SU-DHL-6 (cell line): ENCODE results near the gene KLHL18.

Experiments
- H2AFZ ChIP-seq: fragments of 200-600 bp; sonication (generic); 2 replicates; pipeline ENCODE4 v1.6.1; 2014; ENCODE audit warnings: low read depth, mild to moderate bottlenecking, moderate library complexity, mixed read lengths, antibody characterized with exemption, low read length; ENCODE audit not compliant: severe bottlenecking
- H3F3A ChIP-seq: fragments of 200-600 bp; shearing (Covaris generic); 2 replicates; pipeline ENCODE4 v1.6.0; 2016; ENCODE audit warnings: antibody characterized with exemption, mild to moderate bottlenecking; ENCODE audit not compliant: insufficient read depth
- H3K27ac ChIP-seq: fragments of 200-600 bp; sonication (generic); 2 replicates; pipeline ENCODE4 v1.5.1; 2016; ENCODE audit warnings: low read depth, mild to moderate bottlenecking, low read length, moderate library complexity, mixed read lengths
- H3K27me3 ChIP-seq: fragments of 200-600 bp; sonication (generic), shearing (Covaris generic); 2 replicates; pipeline ENCODE4 v1.6.0; 2014; ENCODE audit warnings: mild to moderate bottlenecking, low read length
- H3K36me3 ChIP-seq: fragments of 200-600 bp; sonication (generic); 2 replicates; pipeline ENCODE4 v1.6.1; 2014; ENCODE audit warnings: mild to moderate bottlenecking, low read length, mixed read lengths
- H3K4me2 ChIP-seq: fragments of 300-600, 200-600 bp; shearing (Covaris generic), sonication (generic); 2 replicates; pipeline ENCODE4 v1.6.0; 2014; ENCODE audit warnings: low read length, low read depth, mild to moderate bottlenecking; ENCODE audit not compliant: poor library complexity, severe bottlenecking
- H3K4me3 ChIP-seq: fragments of 200-600 bp; sonication (generic); 2 replicates; pipeline ENCODE4 v1.5.1; 2014; ENCODE audit warnings: antibody characterized with exemption, low read length, mild to moderate bottlenecking, mixed read lengths; ENCODE audit not compliant: insufficient read depth, poor library complexity, severe bottlenecking
- H3K79me2 ChIP-seq: fragments of 200-600 bp; sonication (generic); 2 replicates; pipeline ENCODE4 v1.6.1; 2014; ENCODE audit warnings: mild to moderate bottlenecking, low read length, moderate library complexity; ENCODE audit not compliant: insufficient read depth
- H3K9ac ChIP-seq: fragments of 200-600 bp; sonication (generic); 2 replicates; pipeline ENCODE4 v1.7.0; 2014; ENCODE audit warnings: mild to moderate bottlenecking, low read length
- H3K9me2 ChIP-seq: fragments of 200-600 bp; sonication (generic); replicated peaks from 2 replicates; pipeline ENCODE4 v1.6.1; 2014; ENCODE audit warnings: low read length; ENCODE audit not compliant: insufficient read depth
- H3K9me3 ChIP-seq: fragments of 200-600 bp; sonication (generic); 2 replicates; pipeline ENCODE4 v1.6.1; 2014; ENCODE audit warnings: low read length, mixed read lengths; ENCODE audit not compliant: insufficient read depth
- H4K20me1 ChIP-seq: fragments of 200-600 bp; sonication (generic); 2 replicates; pipeline ENCODE4 v1.6.1; 2014; ENCODE audit warnings: low read depth, mild to moderate bottlenecking, antibody characterized with exemption, low read length, moderate library complexity, mixed read lengths
- EZH2phosphoT487 ChIP-seq: fragments of 200-600 bp; sonication (generic), shearing (Covaris generic); conservative IDR thresholded peaks from 2 replicates; pipeline ENCODE4 v1.6.1; 2018; ENCODE audit warnings: mild to moderate bottlenecking, antibody characterized with exemption, low read length, moderate library complexity, mixed read lengths
- TF ChIP-seq, protein P1 (sequence below): fragments of 200-600 bp; sonication (generic); IDR thresholded peaks from one replicate; pipeline ENCODE4 v1.5.1; 2017; ENCODE audit warnings: antibody characterized with exemption, mild to moderate bottlenecking, low read length, moderate library complexity; ENCODE audit not compliant: insufficient read depth, poor library complexity, severe bottlenecking

KLHL18 gene

DNA sequence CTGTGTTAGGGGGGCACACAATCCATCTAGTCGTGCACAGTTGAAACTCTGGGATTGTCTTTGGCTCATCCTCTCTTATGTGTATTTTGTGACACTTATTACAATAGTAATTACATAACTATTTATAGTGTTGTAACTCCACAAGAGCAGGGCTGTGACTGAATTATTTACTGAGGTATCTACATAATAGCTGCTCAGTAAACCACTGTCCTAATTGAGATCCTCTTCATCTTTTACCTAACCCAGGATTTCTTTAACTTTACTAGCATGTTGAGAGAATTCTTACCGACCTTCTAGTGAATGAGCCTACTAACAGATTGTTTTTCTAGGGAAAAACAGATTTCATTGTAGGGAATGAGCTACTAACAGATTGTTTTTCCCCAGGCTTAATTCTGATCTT is 11.1 kb downstream of the KLHL18 start:
- no peaks in the 10 kb centered on the region for H3F3A ChIP-seq
- H3K27ac ChIP-seq: no peak overlapping the region
- no peak overlapping the region for H3K9ac ChIP-seq
- H3K4me2 ChIP-seq: no peak overlapping the region
- H3K4me3 ChIP-seq: no peak overlapping the region
- H4K20me1 ChIP-seq: no peaks in the 10 kb centered on the region
- H3K9me3 ChIP-seq: no peaks in the 10 kb centered on the region
- peaks cover 76% of the 10 kb centered on the region for H3K79me2 ChIP-seq
- H2AFZ ChIP-seq: no peak overlapping the region
- H3K9me2 ChIP-seq: no peaks in the 10 kb centered on the region
- peaks cover 3% of the 10 kb centered on the region; the same call in 1 of the 2 replicates for H3K36me3 ChIP-seq
- H3K27me3 ChIP-seq: no peaks in the 10 kb centered on the region
- TF ChIP-seq EZH2phosphoT487: no peak
- TF ChIP-seq, protein P1, sequence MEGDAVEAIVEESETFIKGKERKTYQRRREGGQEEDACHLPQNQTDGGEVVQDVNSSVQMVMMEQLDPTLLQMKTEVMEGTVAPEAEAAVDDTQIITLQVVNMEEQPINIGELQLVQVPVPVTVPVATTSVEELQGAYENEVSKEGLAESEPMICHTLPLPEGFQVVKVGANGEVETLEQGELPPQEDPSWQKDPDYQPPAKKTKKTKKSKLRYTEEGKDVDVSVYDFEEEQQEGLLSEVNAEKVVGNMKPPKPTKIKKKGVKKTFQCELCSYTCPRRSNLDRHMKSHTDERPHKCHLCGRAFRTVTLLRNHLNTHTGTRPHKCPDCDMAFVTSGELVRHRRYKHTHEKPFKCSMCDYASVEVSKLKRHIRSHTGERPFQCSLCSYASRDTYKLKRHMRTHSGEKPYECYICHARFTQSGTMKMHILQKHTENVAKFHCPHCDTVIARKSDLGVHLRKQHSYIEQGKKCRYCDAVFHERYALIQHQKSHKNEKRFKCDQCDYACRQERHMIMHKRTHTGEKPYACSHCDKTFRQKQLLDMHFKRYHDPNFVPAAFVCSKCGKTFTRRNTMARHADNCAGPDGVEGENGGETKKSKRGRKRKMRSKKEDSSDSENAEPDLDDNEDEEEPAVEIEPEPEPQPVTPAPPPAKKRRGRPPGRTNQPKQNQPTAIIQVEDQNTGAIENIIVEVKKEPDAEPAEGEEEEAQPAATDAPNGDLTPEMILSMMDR: no peak

DNA sequence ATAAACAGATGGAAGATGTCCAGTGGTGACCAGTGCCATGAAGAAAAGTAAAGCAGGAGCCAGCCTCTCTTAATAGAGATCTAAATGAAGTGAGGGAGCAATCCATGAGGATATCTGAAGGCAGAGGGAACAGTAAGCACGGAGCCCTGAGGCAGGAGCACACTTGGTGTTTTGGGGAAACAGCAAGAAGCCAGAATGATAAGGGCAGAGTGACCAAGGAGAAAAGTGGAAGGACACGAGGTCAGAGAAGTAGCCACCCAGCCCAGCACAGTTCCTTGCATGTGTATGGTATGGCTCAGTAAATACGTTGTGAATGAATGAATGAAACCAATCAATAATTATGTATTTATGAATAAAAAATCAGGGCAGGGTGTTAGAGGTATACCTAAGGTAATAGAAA is 11.6 kb downstream of the KLHL18 start:
- no peaks in the 10 kb centered on the region for H3F3A ChIP-seq
- H3K9me2 ChIP-seq: no peaks in the 10 kb centered on the region
- peaks cover 70% of the 10 kb centered on the region for H3K79me2 ChIP-seq
- TF ChIP-seq, protein P1: no peak
- no peak for TF ChIP-seq EZH2phosphoT487
- H3K36me3 ChIP-seq: peaks cover 3% of the 10 kb centered on the region; the same call in 1 of the 2 replicates
- H3K4me2 ChIP-seq: no peak overlapping the region
- H2AFZ ChIP-seq: no peak overlapping the region
- H3K27ac ChIP-seq: no peak overlapping the region
- H4K20me1 ChIP-seq: no peaks in the 10 kb centered on the region
- no peak overlapping the region for H3K4me3 ChIP-seq
- H3K9me3 ChIP-seq: no peaks in the 10 kb centered on the region
- no peaks in the 10 kb centered on the region for H3K27me3 ChIP-seq
- no peak overlapping the region for H3K9ac ChIP-seq

DNA sequence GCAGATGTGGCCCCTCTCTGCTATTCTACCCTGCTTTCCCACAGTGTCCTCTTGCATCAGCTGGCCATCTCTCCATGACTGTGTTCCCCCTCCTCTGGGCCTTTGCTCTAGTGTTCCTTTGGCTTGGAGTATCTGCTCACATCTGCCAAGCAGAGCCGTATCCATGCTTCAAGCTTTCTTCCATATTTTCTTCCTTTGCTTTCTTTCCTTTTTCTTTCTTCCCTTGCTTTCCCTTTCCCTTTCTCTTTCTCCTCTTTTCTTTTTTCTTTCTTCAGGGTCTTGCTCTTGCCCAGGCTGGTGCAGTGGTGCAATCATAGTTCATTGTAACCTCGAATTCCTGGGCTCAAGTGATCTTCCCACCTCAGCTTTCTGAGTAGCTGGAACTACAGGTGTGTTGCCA is 12.6 kb downstream of the KLHL18 start:
- H4K20me1 ChIP-seq: no peaks in the 10 kb centered on the region
- peaks cover 61% of the 10 kb centered on the region for H3K79me2 ChIP-seq
- TF ChIP-seq, protein P1: no peak
- no peak for TF ChIP-seq EZH2phosphoT487
- no peaks in the 10 kb centered on the region for H3K9me3 ChIP-seq
- peaks cover 3% of the 10 kb centered on the region; the same call in 1 of the 2 replicates for H3K36me3 ChIP-seq
- no peak overlapping the region for H3K9ac ChIP-seq
- no peak overlapping the region for H2AFZ ChIP-seq
- H3K4me3 ChIP-seq: no peak overlapping the region
- H3K4me2 ChIP-seq: no peak overlapping the region
- H3F3A ChIP-seq: no peaks in the 10 kb centered on the region
- H3K27me3 ChIP-seq: no peaks in the 10 kb centered on the region
- no peaks in the 10 kb centered on the region for H3K9me2 ChIP-seq
- no peak overlapping the region for H3K27ac ChIP-seq

DNA sequence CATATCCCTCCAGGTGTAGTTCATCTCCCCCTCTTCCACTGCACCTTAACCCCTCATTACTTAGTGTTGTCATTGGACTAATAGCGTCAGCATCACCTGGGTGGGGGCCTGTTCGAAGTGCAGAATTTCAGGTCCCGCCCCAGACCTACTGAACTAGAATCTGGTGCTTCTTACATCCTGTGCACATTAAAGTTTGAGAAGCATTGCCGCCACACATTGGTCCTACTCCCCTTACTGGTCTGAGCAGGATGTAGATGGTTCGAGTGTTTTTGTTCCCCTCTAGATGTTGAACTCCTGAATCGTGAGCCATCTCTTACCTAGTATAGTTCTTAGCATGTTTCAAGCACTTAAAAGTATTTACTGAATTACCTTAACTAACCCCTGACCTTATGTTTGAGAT is 13.2 kb downstream of the KLHL18 start:
- H3K9me3 ChIP-seq: no peaks in the 10 kb centered on the region
- H4K20me1 ChIP-seq: no peaks in the 10 kb centered on the region
- no peaks in the 10 kb centered on the region for H3K27me3 ChIP-seq
- TF ChIP-seq, protein P1: no peak
- TF ChIP-seq EZH2phosphoT487: no peak
- H3K9me2 ChIP-seq: no peaks in the 10 kb centered on the region
- no peak overlapping the region for H3K4me3 ChIP-seq
- H3K27ac ChIP-seq: no peak overlapping the region
- no peak overlapping the region for H3K9ac ChIP-seq
- peaks cover 3% of the 10 kb centered on the region; the same call in 1 of the 2 replicates for H3K36me3 ChIP-seq
- H3K4me2 ChIP-seq: no peak overlapping the region
- H3F3A ChIP-seq: no peaks in the 10 kb centered on the region
- peaks cover 56% of the 10 kb centered on the region for H3K79me2 ChIP-seq
- H2AFZ ChIP-seq: no peak overlapping the region
